K562 (cell line): ENCODE measurements around the gene MACF1. TPM values are rescaled to one million over a fixed set of nuclear protein-coding genes. Genes with fewer than 3 reads are reported as not detected.

ENCODE experiments used
- KDM4B ChIP-seq, 2 experiments: fragments of 450-650 bp in 1 of 2; sonication (generic) in 1 of 2; IDR thresholded peaks; 2 replicates each; pipeline ENCODE4 v1.6.1; 2016 to 2017; ENCODE audit warnings: borderline replicate concordance in 2 of 2, antibody characterized with exemption in 1 of 2, low read depth in 1 of 2, mild to moderate bottlenecking in 1 of 2
- MTA1 ChIP-seq: fragments of 450-650 bp; IDR thresholded peaks from 2 replicates; pipeline ENCODE4 v1.6.1; 2017; ENCODE audit warnings: borderline replicate concordance
- TARDBP ChIP-seq: fragments of 450-650 bp; IDR thresholded peaks from 2 replicates; pipeline ENCODE4 v1.6.1; 2016
- TEAD4 ChIP-seq, 2 experiments: sonication (generic) in 1 of 2; formaldehyde crosslinking in 1 of 2; IDR thresholded peaks; 2 replicates each; pipeline versions ENCODE4 v1.6.1 to v1.8.0; 2012 to 2022; ENCODE audit warnings: borderline replicate concordance in 1 of 2, inconsistent platforms in 1 of 2, low read length in 1 of 2, mild to moderate bottlenecking in 1 of 2, missing genetic modification reagents in 1 of 2
- ZC3H8 ChIP-seq: fragments of 450-650 bp; IDR thresholded peaks from 2 replicates; pipeline ENCODE4 v1.6.1; 2017
- ZKSCAN8 ChIP-seq: fragments of 200-800 bp; sonication (Bioruptor generic); IDR thresholded peaks from 2 replicates; pipeline ENCODE4 v1.6.1; 2016; ENCODE audit warnings: missing genetic modification characterization, missing compliant biosample characterization
- ZNF384 ChIP-seq: IDR thresholded peaks from 2 replicates; pipeline ENCODE4 v1.6.1; 2012; ENCODE audit warnings: low read depth, low read length, improper control_type of control experiment
- polyA plus RNA-seq, 8 experiments: library from polyadenylated mRNA; depleted of rRNA in 4 of 8; stranded (reverse) in 5 of 8; unstranded in 3 of 8; fragments of >200 nt; fragmentation: Nextera tagmentation in 2 of 8; fragmentation: Illumina TruSeq in 1 of 8; extraction: Ambion mirVana in 2 of 8; extraction: Trizol in 1 of 8; gene quantifications; 2 replicates each; pipeline versions ENCODE4 v1.2.1 to v1.2.3, GENCODE V29; 2011 to 2014; ENCODE audit warnings: inconsistent platforms in 1 of 8, missing spikeins in 1 of 8
- total RNA-seq, 7 experiments: library from RNA; depleted of rRNA in 6 of 7; stranded (reverse); fragments of >200 nt in 6 of 7; fragmentation: Illumina TruSeq in 2 of 7; extraction: Trizol in 2 of 7; gene quantifications; 2 replicates each; pipeline versions ENCODE4 v1.2.1 to v1.2.3, GENCODE V29; 2011 to 2021; ENCODE audit warnings: low replicate concordance in 1 of 7
- TF ChIP-seq, protein P1 (sequence below): fragments of 450-650 bp; IDR thresholded peaks from 2 replicates; pipeline ENCODE4 v1.6.1; 2016; ENCODE audit warnings: antibody characterized with exemption
- TF ChIP-seq, protein P2 (sequence below): fragments of 150-350 bp; conservative IDR thresholded peaks from 2 replicates; pipeline ENCODE4 v1.6.1; 2014; ENCODE audit warnings: low read length
- TF ChIP-seq, protein P3 (sequence below): sonication (generic); formaldehyde crosslinking; IDR thresholded peaks from 2 replicates; pipeline ENCODE4 v1.8.0; 2023; ENCODE audit warnings: mild to moderate bottlenecking, missing genetic modification reagents
- TF ChIP-seq, protein P4 (sequence below): IDR thresholded peaks from 3 replicates; pipeline ENCODE4 v1.6.1; 2011; ENCODE audit warnings: borderline replicate concordance, mild to moderate bottlenecking; ENCODE audit not compliant: insufficient read length, insufficient read depth
- TF ChIP-seq, protein P5 (sequence below): fragments of 250-450 bp; sonication (Bioruptor Pico); IDR thresholded peaks from 2 replicates; pipeline ENCODE4 v1.5.0; 2021; ENCODE audit warnings: mild to moderate bottlenecking, borderline replicate concordance
- TF ChIP-seq, protein P6 (sequence below): sonication (generic); formaldehyde crosslinking; IDR thresholded peaks from 2 replicates; pipeline ENCODE4 v1.8.0; 2022; ENCODE audit warnings: mild to moderate bottlenecking, missing genetic modification reagents

The MACF1 gene
- total and polyA plus RNA-seq, 9 of the 15 experiments (the other 6 are each of a cell fraction or from before 2014, with no cell fraction given), result 13.2 to 232 (median 112) TPM

DNA sequence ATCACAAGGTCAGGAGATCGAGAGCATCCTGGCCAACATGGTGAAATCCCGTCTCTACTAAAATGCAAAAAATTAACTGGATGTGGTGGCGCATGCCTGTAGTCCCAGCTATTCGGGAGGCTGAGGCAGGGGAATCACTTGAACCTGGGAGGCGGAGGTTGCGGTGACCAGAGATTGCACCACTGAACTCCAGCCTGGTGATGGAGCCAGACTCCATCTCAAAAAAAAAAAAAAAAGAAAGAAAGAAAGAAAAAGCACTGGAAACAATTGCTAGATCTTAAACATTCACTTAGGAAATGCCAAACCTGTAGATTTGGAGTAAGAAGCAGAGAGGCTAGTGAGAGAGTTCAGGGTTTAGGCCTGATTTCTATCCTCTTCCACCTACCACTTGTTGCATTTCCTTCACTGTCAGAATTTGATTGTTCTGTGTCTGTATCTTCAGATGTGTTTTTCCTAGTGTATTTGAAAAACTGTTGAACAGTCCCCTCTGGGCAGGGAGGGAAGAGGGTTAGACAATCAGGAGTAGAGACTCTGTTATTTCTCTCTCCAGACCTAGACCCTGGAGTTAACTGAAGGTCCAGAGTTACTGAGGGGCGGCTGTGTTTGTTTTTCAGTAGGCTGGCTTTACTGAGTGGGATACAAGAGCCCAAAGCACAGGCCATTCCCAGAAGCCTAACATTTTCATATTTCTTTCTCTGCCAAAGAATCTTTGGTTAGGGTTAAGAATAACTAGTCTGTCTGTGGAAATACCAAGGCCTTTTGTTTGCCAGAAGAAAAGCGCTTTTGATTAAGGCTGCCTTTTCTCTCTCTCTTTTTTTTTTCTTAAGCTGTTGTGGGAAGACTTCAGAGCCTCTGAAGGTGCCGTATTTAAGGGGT, 31.1 kb upstream of the MACF1 start (continued):
- TF ChIP-seq KDM4B (IDR thresholded peaks at IDR 0.05; ENCODE audit: borderline replicate concordance in 2 of 2, low read depth in 1 of 2) (no peak), TEAD4 (IDR thresholded peaks at IDR 0.05; ENCODE audit: low read length) (no peak), TEAD4 (CRISPR knock-in tag; IDR thresholded peaks at IDR 0.05; ENCODE audit: borderline replicate concordance) (no peak), MTA1 (no peak), ZC3H8 (no peak), TARDBP (no peak), ZNF384 (peak; percentile 74), ZKSCAN8 (CRISPR knock-in tag) (no peak)
- TF ChIP-seq, protein P1, sequence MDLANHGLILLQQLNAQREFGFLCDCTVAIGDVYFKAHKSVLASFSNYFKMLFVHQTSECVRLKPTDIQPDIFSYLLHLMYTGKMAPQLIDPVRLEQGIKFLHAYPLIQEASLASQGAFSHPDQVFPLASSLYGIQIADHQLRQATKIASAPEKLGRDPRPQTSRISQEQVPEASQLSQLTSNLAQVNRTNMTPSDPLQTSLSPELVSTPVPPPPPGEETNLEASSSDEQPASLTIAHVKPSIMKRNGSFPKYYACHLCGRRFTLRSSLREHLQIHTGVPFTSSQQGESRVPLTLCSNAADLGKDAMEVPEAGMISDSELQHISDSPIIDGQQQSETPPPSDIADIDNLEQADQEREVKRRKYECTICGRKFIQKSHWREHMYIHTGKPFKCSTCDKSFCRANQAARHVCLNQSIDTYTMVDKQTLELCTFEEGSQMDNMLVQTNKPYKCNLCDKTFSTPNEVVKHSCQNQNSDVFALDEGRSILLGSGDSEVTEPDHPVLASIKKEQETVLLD, result no peak
- TF ChIP-seq, protein P2, sequence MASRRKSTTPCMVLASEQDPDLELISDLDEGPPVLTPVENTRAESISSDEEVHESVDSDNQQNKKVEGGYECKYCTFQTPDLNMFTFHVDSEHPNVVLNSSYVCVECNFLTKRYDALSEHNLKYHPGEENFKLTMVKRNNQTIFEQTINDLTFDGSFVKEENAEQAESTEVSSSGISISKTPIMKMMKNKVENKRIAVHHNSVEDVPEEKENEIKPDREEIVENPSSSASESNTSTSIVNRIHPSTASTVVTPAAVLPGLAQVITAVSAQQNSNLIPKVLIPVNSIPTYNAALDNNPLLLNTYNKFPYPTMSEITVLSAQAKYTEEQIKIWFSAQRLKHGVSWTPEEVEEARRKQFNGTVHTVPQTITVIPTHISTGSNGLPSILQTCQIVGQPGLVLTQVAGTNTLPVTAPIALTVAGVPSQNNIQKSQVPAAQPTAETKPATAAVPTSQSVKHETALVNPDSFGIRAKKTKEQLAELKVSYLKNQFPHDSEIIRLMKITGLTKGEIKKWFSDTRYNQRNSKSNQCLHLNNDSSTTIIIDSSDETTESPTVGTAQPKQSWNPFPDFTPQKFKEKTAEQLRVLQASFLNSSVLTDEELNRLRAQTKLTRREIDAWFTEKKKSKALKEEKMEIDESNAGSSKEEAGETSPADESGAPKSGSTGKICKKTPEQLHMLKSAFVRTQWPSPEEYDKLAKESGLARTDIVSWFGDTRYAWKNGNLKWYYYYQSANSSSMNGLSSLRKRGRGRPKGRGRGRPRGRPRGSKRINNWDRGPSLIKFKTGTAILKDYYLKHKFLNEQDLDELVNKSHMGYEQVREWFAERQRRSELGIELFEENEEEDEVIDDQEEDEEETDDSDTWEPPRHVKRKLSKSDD, result no peak
- TF ChIP-seq, protein P3, sequence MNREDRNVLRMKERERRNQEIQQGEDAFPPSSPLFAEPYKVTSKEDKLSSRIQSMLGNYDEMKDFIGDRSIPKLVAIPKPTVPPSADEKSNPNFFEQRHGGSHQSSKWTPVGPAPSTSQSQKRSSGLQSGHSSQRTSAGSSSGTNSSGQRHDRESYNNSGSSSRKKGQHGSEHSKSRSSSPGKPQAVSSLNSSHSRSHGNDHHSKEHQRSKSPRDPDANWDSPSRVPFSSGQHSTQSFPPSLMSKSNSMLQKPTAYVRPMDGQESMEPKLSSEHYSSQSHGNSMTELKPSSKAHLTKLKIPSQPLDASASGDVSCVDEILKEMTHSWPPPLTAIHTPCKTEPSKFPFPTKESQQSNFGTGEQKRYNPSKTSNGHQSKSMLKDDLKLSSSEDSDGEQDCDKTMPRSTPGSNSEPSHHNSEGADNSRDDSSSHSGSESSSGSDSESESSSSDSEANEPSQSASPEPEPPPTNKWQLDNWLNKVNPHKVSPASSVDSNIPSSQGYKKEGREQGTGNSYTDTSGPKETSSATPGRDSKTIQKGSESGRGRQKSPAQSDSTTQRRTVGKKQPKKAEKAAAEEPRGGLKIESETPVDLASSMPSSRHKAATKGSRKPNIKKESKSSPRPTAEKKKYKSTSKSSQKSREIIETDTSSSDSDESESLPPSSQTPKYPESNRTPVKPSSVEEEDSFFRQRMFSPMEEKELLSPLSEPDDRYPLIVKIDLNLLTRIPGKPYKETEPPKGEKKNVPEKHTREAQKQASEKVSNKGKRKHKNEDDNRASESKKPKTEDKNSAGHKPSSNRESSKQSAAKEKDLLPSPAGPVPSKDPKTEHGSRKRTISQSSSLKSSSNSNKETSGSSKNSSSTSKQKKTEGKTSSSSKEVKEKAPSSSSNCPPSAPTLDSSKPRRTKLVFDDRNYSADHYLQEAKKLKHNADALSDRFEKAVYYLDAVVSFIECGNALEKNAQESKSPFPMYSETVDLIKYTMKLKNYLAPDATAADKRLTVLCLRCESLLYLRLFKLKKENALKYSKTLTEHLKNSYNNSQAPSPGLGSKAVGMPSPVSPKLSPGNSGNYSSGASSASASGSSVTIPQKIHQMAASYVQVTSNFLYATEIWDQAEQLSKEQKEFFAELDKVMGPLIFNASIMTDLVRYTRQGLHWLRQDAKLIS (CRISPR knock-in tag), result no peak
- TF ChIP-seq, protein P4, sequence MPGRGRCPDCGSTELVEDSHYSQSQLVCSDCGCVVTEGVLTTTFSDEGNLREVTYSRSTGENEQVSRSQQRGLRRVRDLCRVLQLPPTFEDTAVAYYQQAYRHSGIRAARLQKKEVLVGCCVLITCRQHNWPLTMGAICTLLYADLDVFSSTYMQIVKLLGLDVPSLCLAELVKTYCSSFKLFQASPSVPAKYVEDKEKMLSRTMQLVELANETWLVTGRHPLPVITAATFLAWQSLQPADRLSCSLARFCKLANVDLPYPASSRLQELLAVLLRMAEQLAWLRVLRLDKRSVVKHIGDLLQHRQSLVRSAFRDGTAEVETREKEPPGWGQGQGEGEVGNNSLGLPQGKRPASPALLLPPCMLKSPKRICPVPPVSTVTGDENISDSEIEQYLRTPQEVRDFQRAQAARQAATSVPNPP, result no peak
- TF ChIP-seq, protein P5, sequence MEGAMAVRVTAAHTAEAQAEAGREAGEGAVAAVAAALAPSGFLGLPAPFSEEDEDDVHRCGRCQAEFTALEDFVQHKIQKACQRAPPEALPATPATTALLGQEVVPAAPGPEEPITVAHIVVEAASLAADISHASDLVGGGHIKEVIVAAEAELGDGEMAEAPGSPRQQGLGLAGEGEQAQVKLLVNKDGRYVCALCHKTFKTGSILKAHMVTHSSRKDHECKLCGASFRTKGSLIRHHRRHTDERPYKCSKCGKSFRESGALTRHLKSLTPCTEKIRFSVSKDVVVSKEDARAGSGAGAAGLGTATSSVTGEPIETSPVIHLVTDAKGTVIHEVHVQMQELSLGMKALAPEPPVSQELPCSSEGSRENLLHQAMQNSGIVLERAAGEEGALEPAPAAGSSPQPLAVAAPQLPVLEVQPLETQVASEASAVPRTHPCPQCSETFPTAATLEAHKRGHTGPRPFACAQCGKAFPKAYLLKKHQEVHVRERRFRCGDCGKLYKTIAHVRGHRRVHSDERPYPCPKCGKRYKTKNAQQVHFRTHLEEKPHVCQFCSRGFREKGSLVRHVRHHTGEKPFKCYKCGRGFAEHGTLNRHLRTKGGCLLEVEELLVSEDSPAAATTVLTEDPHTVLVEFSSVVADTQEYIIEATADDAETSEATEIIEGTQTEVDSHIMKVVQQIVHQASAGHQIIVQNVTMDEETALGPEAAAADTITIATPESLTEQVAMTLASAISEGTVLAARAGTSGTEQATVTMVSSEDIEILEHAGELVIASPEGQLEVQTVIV (CRISPR knock-in tag), result no peak
- TF ChIP-seq, protein P6, sequence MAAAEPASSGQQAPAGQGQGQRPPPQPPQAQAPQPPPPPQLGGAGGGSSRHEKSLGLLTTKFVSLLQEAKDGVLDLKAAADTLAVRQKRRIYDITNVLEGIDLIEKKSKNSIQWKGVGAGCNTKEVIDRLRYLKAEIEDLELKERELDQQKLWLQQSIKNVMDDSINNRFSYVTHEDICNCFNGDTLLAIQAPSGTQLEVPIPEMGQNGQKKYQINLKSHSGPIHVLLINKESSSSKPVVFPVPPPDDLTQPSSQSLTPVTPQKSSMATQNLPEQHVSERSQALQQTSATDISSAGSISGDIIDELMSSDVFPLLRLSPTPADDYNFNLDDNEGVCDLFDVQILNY (CRISPR knock-in tag), result no peak
